Sigmoid colon (tissue), 4 donors: ENCODE measurements around the gene DUOXA2.
"Not testable (repeated sequence)": the region's sequence is repeated elsewhere in the genome, so short reads cannot be mapped to it uniquely, and the experiment has no call there.

Source experiments
- CTCF ChIP-seq, 4 experiments: fragments of 450-650 bp in 3 of 4; fragments of 200-600 bp in 1 of 4; IDR thresholded peaks; one replicate each; pipeline ENCODE4 v1.5.1; 2016 to 2019; ENCODE audit warnings: antibody characterized with exemption in 4 of 4, mild to moderate bottlenecking in 3 of 4, moderate library complexity in 2 of 4
- EP300 ChIP-seq, 4 donors: sonication (generic); formaldehyde crosslinking; IDR thresholded peaks; one replicate each; pipeline ENCODE4 v1.6.1; 2017; ENCODE audit warnings: antibody characterized with exemption in 4 of 4

- TF ChIP-seq CTCF, EP300 (IDR thresholded peaks at IDR 0.05): not testable (repeated sequence)
These were observed 21.7 kb downstream of the DUOXA2 start for GRCh38 chr15:45135705-45136377.
